ENCODE measurements around the gene TMEM176B.
"Not testable (repeated sequence)": the region's sequence is repeated elsewhere in the genome, so short reads cannot be mapped to it uniquely, and the experiment has no call there.

TMEM176B gene

GRCh38 chr7:150790416-150791075, 9.6 kb downstream of the TMEM176B start:
- H3K27ac Mint-ChIP-seq, result no peak overlapping the region
- ATAC-seq (ENCODE audit: low read depth), result no peak
- no peaks in the 10 kb centered on the region for H3K9me3 Mint-ChIP-seq
- H3K36me3 Mint-ChIP-seq, result no peaks in the 10 kb centered on the region
- peaks cover 5% of the 10 kb centered on the region for H3K27me3 Mint-ChIP-seq
- DNase-seq (ENCODE audit: low spot score in 2 of 2), result no peak
- H3K4me1 Mint-ChIP-seq, result peaks cover 14% of the 10 kb centered on the region
- H3K4me3 Mint-ChIP-seq, result no peak overlapping the region

- ATAC-seq (ENCODE audit: low read depth) (no peak), DNase-seq (ENCODE audit: low spot score in 2 of 2) (no peak)
- Mint-ChIP-seq H3K27me3 (peaks cover 5% of the 10 kb centered on the region), H3K4me3 (no peak overlapping the region), H3K36me3 (no peaks in the 10 kb centered on the region), H3K27ac (no peak overlapping the region), H3K9me3 (no peaks in the 10 kb centered on the region), H3K4me1 (peaks cover 15% of the 10 kb centered on the region)
Measured at GRCh38 chr7:150788474-150789269, 11.5 kb downstream of the TMEM176B start.

GRCh38 chr7:150787321-150788281, 12.6 kb downstream of the TMEM176B start:
- Mint-ChIP-seq H3K36me3 (no peaks in the 10 kb centered on the region), H3K27ac (no peak overlapping the region), H3K4me1 (peaks cover 15% of the 10 kb centered on the region), H3K4me3 (no peak overlapping the region), H3K9me3 (no peaks in the 10 kb centered on the region), H3K27me3 (peaks cover 7% of the 10 kb centered on the region)
- DNase-seq (ENCODE audit: low spot score in 2 of 2), result no peak
- ATAC-seq (ENCODE audit: low read depth), result peak; percentile 59

- DNase-seq (ENCODE audit: low spot score in 2 of 2) (no peak), ATAC-seq (ENCODE audit: low read depth) (no peak)
- H3K4me3 Mint-ChIP-seq, result no peak overlapping the region
- H3K27me3 Mint-ChIP-seq, result peaks cover 8% of the 10 kb centered on the region
- no peaks in the 10 kb centered on the region for H3K9me3 Mint-ChIP-seq
- H3K4me1 Mint-ChIP-seq, result peaks cover 15% of the 10 kb centered on the region
- H3K27ac Mint-ChIP-seq, result no peak overlapping the region
- no peaks in the 10 kb centered on the region for H3K36me3 Mint-ChIP-seq
Measured at GRCh38 chr7:150784954-150785353, 15.2 kb downstream of the TMEM176B start.

- H3K4me3 Mint-ChIP-seq, result no peak overlapping the region
- H3K9me3 Mint-ChIP-seq, result no peaks in the 10 kb centered on the region
- no peak for ATAC-seq (ENCODE audit: low read depth)
- no peak overlapping the region for H3K27ac Mint-ChIP-seq
- H3K4me1 Mint-ChIP-seq, result peaks cover 15% of the 10 kb centered on the region
- H3K36me3 Mint-ChIP-seq, result no peaks in the 10 kb centered on the region
- DNase-seq (ENCODE audit: low spot score in 2 of 2), result no peak
- H3K27me3 Mint-ChIP-seq, result peaks cover 8% of the 10 kb centered on the region
Measured at GRCh38 chr7:150784120-150784736, 15.9 kb downstream of the TMEM176B start.

- H3K9me3 Mint-ChIP-seq, result no peaks in the 10 kb centered on the region
- DNase-seq (ENCODE audit: low spot score in 2 of 2) (no peak), ATAC-seq (ENCODE audit: low read depth) (no peak)
- H3K36me3 Mint-ChIP-seq, result no peaks in the 10 kb centered on the region
- H3K4me3 Mint-ChIP-seq, result no peak overlapping the region
- H3K27ac Mint-ChIP-seq, result no peak overlapping the region
- H3K4me1 Mint-ChIP-seq, result peaks cover 12% of the 10 kb centered on the region
- peaks cover 10% of the 10 kb centered on the region for H3K27me3 Mint-ChIP-seq
Measured at GRCh38 chr7:150781961-150782360, 18.2 kb downstream of the TMEM176B start.

GRCh38 chr7:150781103-150781502, 19.1 kb downstream of the TMEM176B start:
- H3K9me3 Mint-ChIP-seq, result no peaks in the 10 kb centered on the region
- H3K36me3 Mint-ChIP-seq, result no peaks in the 10 kb centered on the region
- DNase-seq (ENCODE audit: low spot score in 2 of 2), result no peak
- no peak for ATAC-seq (ENCODE audit: low read depth)
- H3K27me3 Mint-ChIP-seq, result peaks cover 10% of the 10 kb centered on the region
- no peak overlapping the region for H3K27ac Mint-ChIP-seq
- H3K4me3 Mint-ChIP-seq, result no peak overlapping the region
- peaks cover 11% of the 10 kb centered on the region for H3K4me1 Mint-ChIP-seq

- Mint-ChIP-seq H3K27ac (no peak overlapping the region), H3K4me3 (no peak overlapping the region), H3K27me3 (peaks cover 10% of the 10 kb centered on the region), H3K36me3 (no peaks in the 10 kb centered on the region), H3K9me3 (no peaks in the 10 kb centered on the region), H3K4me1 (peaks cover 4% of the 10 kb centered on the region)
- ATAC-seq (ENCODE audit: low read depth), result no peak
- no peak for DNase-seq (ENCODE audit: low spot score in 2 of 2)
Measured at GRCh38 chr7:150780292-150780691, 19.9 kb downstream of the TMEM176B start.

- H3K4me3 Mint-ChIP-seq, result no peak overlapping the region
Measured at GRCh38 chr7:150778738-150779301, 21.3 kb downstream of the TMEM176B start.

GRCh38 chr7:150778014-150778737, 22.0 kb downstream of the TMEM176B start:
- no peaks in the 10 kb centered on the region for H3K36me3 Mint-ChIP-seq
- no peak overlapping the region for H3K27ac Mint-ChIP-seq
- ATAC-seq (ENCODE audit: low read depth), result peak; percentile 37
- peaks cover 3% of the 10 kb centered on the region for H3K9me3 Mint-ChIP-seq
- H3K4me3 Mint-ChIP-seq, result no peak overlapping the region
- peaks cover 4% of the 10 kb centered on the region for H3K4me1 Mint-ChIP-seq
- peaks cover 11% of the 10 kb centered on the region for H3K27me3 Mint-ChIP-seq
- DNase-seq (ENCODE audit: low spot score in 2 of 2), result no peak

More at GRCh38 chr7:150778738-150779301, 21.3 kb downstream of the TMEM176B start:
- Mint-ChIP-seq H3K9me3 (peaks cover 1% of the 10 kb centered on the region), H3K27ac (no peak overlapping the region), H3K27me3 (peaks cover 12% of the 10 kb centered on the region), H3K36me3 (no peaks in the 10 kb centered on the region), H3K4me1 (peaks cover 4% of the 10 kb centered on the region)
- DNase-seq (ENCODE audit: low spot score in 2 of 2) (peak; percentile 59 to 73), ATAC-seq (ENCODE audit: low read depth) (peak; percentile 69)

GRCh38 chr7:150774131-150774530, 26.0 kb downstream of the TMEM176B start:
- not testable (repeated sequence) for ATAC-seq (ENCODE audit: low read depth); H3K27me3 Mint-ChIP-seq; H3K36me3 Mint-ChIP-seq; H3K4me3 Mint-ChIP-seq; H3K9me3 Mint-ChIP-seq; H3K4me1 Mint-ChIP-seq; H3K27ac Mint-ChIP-seq; DNase-seq (ENCODE audit: low spot score in 2 of 2)

- no peak overlapping the region for H3K4me3 Mint-ChIP-seq
- DNase-seq (ENCODE audit: low spot score in 2 of 2) (no peak), ATAC-seq (ENCODE audit: low read depth) (no peak)
- peaks cover 2% of the 10 kb centered on the region for H3K27me3 Mint-ChIP-seq
- no peak overlapping the region for H3K27ac Mint-ChIP-seq
- no peaks in the 10 kb centered on the region for H3K36me3 Mint-ChIP-seq
- H3K9me3 Mint-ChIP-seq, result peaks cover 5% of the 10 kb centered on the region
- H3K4me1 Mint-ChIP-seq, result no peaks in the 10 kb centered on the region
Measured at GRCh38 chr7:150769768-150770167, 30.4 kb downstream of the TMEM176B start.

GRCh38 chr7:150766334-150766709, 33.8 kb downstream of the TMEM176B start:
- no peaks in the 10 kb centered on the region for H3K4me1 Mint-ChIP-seq
- H3K4me3 Mint-ChIP-seq, result no peak overlapping the region
- no peak for ATAC-seq (ENCODE audit: low read depth)
- H3K9me3 Mint-ChIP-seq, result peaks cover 1% of the 10 kb centered on the region
- H3K27me3 Mint-ChIP-seq, result peaks cover 2% of the 10 kb centered on the region
- no peak overlapping the region for H3K27ac Mint-ChIP-seq
- no peaks in the 10 kb centered on the region for H3K36me3 Mint-ChIP-seq
- DNase-seq (ENCODE audit: low spot score in 2 of 2), result no peak

Data from memory B cell (primary cell).